SK-N-MC (cell line): ENCODE results near the gene CSTPP1.

Source experiments
- DNase-seq: peaks from one replicate; pipeline ENCODE4 v3.0.0-alpha.2; 2011; ENCODE audit warnings: low read depth, low spot score
- H3K27ac ChIP-seq: fragments of 200-600 bp; sonication (generic); 2 replicates; pipeline ENCODE4 v1.5.1; 2016; ENCODE audit warnings: mixed run types
- H3K36me3 ChIP-seq: fragments of 200-600 bp; sonication (generic); 2 replicates; pipeline ENCODE4 v1.6.1; 2017; ENCODE audit warnings: antibody characterized with exemption, low read length, mixed read lengths; ENCODE audit not compliant: insufficient read depth
- H3K4me3 ChIP-seq: fragments of 200-600 bp; sonication (generic); 2 replicates; pipeline ENCODE4 v1.5.1; 2016
- H3K9ac ChIP-seq: fragments of 200-600 bp; sonication (generic); 2 replicates; pipeline ENCODE4 v1.8.0; 2017; ENCODE audit warnings: mixed run types, mixed read lengths; ENCODE audit not compliant: insufficient read length
- H3K9me3 ChIP-seq: fragments of 200-600 bp; sonication (generic); 2 replicates; pipeline ENCODE4 v1.6.1; 2017; ENCODE audit warnings: low read depth, mild to moderate bottlenecking, antibody characterized with exemption, low read length, moderate library complexity, mixed read lengths
- EZH2 ChIP-seq: fragments of 200-600 bp; sonication (generic); IDR thresholded peaks from one replicate; pipeline ENCODE4 v1.6.1; 2017; ENCODE audit warnings: antibody characterized with exemption
- FOXP2 ChIP-seq: optimal IDR thresholded peaks from 2 replicates; pipeline ENCODE3; 2011; ENCODE audit warnings: mild to moderate bottlenecking, moderate library complexity; ENCODE audit not compliant: insufficient read depth; ENCODE audit errors: extremely low read length, control extremely low read depth
- POLR2AphosphoS5 ChIP-seq: IDR thresholded peaks from 2 replicates; pipeline ENCODE4 v1.6.1; 2012; ENCODE audit warnings: mild to moderate bottlenecking, low read depth, low read length, borderline replicate concordance

Gene CSTPP1

GRCh38 chr11:47164321-47164720 is 227.8 kb downstream of the CSTPP1 start:
- no peaks in the 10 kb centered on the region for H3K9me3 ChIP-seq
- no peak overlapping the region for H3K9ac ChIP-seq
- TF ChIP-seq POLR2AphosphoS5 (no peak; the same call in 1 of the 2 replicates), FOXP2 (no peak), EZH2 (no peak)
- H3K4me3 ChIP-seq: no peak overlapping the region
- peaks cover 47% of the 10 kb centered on the region; the same call in 1 of the 2 replicates for H3K36me3 ChIP-seq
- no peak overlapping the region for H3K27ac ChIP-seq
- DNase-seq: no peak

- H3K36me3 ChIP-seq: peaks cover 53% of the 10 kb centered on the region; the same call in 1 of the 2 replicates
- TF ChIP-seq POLR2AphosphoS5: peak; percentile 3; the same call in 1 of the 2 replicates
- TF ChIP-seq EZH2: no peak
- TF ChIP-seq FOXP2: no peak
Measured at GRCh38 chr11:47165253-47165840, 228.8 kb downstream of the CSTPP1 start.

GRCh38 chr11:47166368-47166767 is 229.8 kb downstream of the CSTPP1 start:
- Histone ChIP-seq H3K36me3 (peaks cover 61% of the 10 kb centered on the region; the same call in 1 of the 2 replicates), H3K9ac (no peak overlapping the region), H3K4me3 (no peak overlapping the region), H3K9me3 (no peaks in the 10 kb centered on the region), H3K27ac (no peak overlapping the region)
- TF ChIP-seq POLR2AphosphoS5 (no peak), FOXP2 (no peak), EZH2 (no peak)
- no peak for DNase-seq

More at GRCh38 chr11:47165253-47165840, 228.8 kb downstream of the CSTPP1 start:
- no peak overlapping the region for H3K27ac ChIP-seq
- H3K4me3 ChIP-seq: no peak overlapping the region
- no peak overlapping the region for H3K9ac ChIP-seq
- no peak for DNase-seq
- H3K9me3 ChIP-seq: no peaks in the 10 kb centered on the region

GRCh38 chr11:47171061-47171838 is 234.7 kb downstream of the CSTPP1 start:
- no peak for DNase-seq
- Histone ChIP-seq H3K9me3 (no peaks in the 10 kb centered on the region), H3K4me3 (no peak overlapping the region), H3K36me3 (peaks cover 74% of the 10 kb centered on the region), H3K27ac (no peak overlapping the region), H3K9ac (no peak overlapping the region)
- TF ChIP-seq FOXP2: no peak
- no peak for TF ChIP-seq EZH2
- no peak for TF ChIP-seq POLR2AphosphoS5

DNA sequence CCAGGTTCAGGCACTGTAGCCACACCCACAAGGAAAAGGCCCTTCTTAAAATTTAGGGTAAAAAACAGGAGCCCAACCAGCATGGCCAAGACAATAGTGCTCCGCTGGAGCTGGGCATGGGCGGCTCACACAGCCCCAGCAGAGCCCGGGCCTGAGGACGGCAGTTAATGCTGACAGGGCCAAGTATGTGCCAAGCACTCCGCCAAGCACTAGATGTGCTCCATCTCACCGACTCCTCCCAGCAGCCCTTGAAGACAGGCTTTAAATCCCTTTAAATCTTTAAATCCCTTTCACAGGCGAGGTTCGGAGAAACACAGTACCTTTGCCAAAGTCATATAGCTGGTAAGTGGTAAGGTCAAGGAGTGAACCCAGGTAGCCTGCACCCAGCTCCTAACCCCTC is 235.3 kb downstream of the CSTPP1 start:
- no peak for TF ChIP-seq POLR2AphosphoS5
- TF ChIP-seq FOXP2: no peak
- TF ChIP-seq EZH2: no peak
- Histone ChIP-seq H3K4me3 (no peak overlapping the region), H3K36me3 (peaks cover 68% of the 10 kb centered on the region), H3K27ac (no peak overlapping the region), H3K9ac (no peak overlapping the region), H3K9me3 (no peaks in the 10 kb centered on the region)
- DNase-seq: no peak

DNA sequence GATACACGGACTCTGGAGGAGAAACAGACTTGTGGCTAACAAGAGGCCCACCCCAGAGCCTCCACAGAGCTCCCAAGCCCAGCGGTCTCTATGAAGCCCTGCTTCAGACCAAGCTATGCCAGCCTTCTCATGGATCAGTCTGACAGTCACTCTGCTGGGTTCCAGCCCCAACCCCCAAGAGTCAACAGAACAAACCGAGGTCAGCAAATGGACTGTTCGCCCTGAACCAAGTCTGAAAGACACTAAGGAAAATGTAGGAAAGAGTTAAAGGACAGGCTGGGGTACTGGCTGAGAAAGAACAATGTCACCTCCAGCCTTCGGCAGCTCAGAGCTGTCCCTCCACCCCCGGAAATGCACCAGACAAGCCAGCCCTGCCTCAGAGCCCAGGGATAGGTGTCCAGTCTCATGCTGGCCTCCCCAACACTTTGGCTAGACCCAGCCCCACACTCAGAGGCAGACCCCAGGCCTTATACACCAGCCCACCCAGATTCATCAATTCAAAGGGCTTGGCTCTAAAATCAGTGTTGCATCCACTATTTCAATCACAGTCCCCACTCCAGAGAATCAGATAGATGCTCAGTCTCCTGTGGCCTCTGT is 236.3 kb downstream of the CSTPP1 start:
- no peak for TF ChIP-seq EZH2
- TF ChIP-seq FOXP2: no peak
- no peak for TF ChIP-seq POLR2AphosphoS5
- Histone ChIP-seq H3K36me3 (peaks cover 59% of the 10 kb centered on the region), H3K9me3 (no peaks in the 10 kb centered on the region), H3K9ac (no peak overlapping the region), H3K27ac (no peak overlapping the region), H3K4me3 (no peak overlapping the region)
- no peak for DNase-seq

GRCh38 chr11:47175746-47176327 is 239.3 kb downstream of the CSTPP1 start:
- Histone ChIP-seq H3K27ac (peak overlapping the region; percentile 92), H3K4me3 (peak overlapping the region; percentile 96), H3K9me3 (no peaks in the 10 kb centered on the region), H3K36me3 (peaks cover 43% of the 10 kb centered on the region), H3K9ac (peak overlapping the region; percentile 99)
- no peak for TF ChIP-seq EZH2
- no peak for TF ChIP-seq POLR2AphosphoS5
- TF ChIP-seq FOXP2: no peak
- DNase-seq: no peak

DNA sequence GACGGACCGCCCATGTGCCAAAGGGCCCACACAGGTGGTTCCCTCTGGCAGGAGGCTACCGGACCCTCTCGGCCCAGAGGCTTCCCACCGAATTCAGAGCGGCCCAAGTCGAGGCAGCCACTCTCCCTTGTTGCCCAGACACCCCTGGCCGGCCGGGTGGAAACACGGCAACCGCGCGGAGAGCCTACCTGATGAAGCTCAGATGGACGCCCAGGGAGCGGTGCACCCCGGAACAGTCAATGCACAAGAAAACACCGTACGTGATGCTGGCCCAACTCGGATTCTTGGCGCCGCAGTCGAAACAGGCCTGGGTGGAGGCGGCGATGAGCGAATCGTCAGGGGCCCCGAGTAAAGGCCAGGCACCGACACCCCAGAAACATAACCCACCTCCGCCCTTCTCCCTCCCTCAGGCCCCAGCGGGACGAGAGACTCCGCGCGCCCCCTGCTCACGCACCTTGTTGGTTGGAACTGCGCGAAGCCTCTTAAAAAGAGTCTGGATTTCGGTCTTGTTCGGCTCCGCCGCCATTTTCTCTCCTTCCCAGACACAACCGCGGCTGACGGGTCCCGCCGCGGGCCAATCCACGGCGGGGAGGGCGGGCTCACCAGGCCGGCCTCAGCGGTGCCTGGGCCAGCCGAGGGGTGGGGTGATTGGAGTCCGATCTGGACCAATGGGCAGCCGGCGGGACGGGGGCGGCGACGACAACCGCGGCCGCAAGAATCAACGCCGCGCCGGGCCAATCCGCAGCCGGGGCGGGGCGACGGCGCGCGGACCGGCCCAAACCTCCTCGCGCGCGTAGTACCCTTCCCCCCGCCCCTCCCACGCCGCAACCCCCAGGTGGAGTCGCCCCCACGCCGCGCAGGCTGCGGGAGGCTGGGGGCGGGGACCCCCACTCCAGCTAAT is 240.0 kb downstream of the CSTPP1 start, which contains the start of gene ARFGAP2:
ARFGAP2 (minus strand) TSS at position 552 of the 901 bp plus-strand sequence; CDS start at position 526, 26 bp downstream.
- DNase-seq: peak; percentile 24
- TF ChIP-seq FOXP2 (peak; percentile 19), EZH2 (no peak), POLR2AphosphoS5 (peak; percentile 79)
- Histone ChIP-seq H3K9me3 (no peaks in the 10 kb centered on the region), H3K27ac (peak within 1 kb of the TSS; percentile 92), H3K9ac (peak within 1 kb of the TSS; percentile 99), H3K4me3 (peak within 1 kb of the TSS; percentile 96), H3K36me3 (peaks cover 35% of the 10 kb centered on the region)
